A673 (cell line): ENCODE measurements around the gene SYCE1. TPM values are rescaled to one million over a fixed set of nuclear protein-coding genes. Genes with fewer than 3 reads are reported as not detected.
"Not testable (repeated sequence)": the region's sequence is repeated elsewhere in the genome, so short reads cannot be mapped to it uniquely, and the experiment has no call there.

Experiments
- BruUV-seq: library from RNA; stranded (reverse); fragments of 400-500 nt; replicated peaks from 2 replicates; lab custom pipeline; 2021; lab: Mats Ljungman, UMichigan
- CTCF ChIA-PET: fragments of 300-600 bp; sonication (Branson Sonifier 250); formaldehyde crosslinking; loops from one replicate; lab custom pipeline; 2022; ENCODE audit warnings: antibody characterized with exemption; lab: Charles Lee
- POLR2A ChIA-PET: fragments of 300-600 bp; sonication (Branson Sonifier 250); formaldehyde crosslinking; loops from one replicate; lab custom pipeline; 2022; ENCODE audit warnings: antibody characterized with exemption; ENCODE audit not compliant: low non-redundant PET; lab: Charles Lee
- DNase-seq: peaks from one replicate; pipeline ENCODE4 v3.0.0-alpha.2; 2015; ENCODE audit warnings: low spot score
- H3K27ac ChIP-seq: fragments of 200-600 bp; sonication (generic); 2 replicates; pipeline ENCODE4 v1.5.1; 2016; ENCODE audit warnings: mixed run types, low read depth, mild to moderate bottlenecking, mixed read lengths, antibody characterized with exemption, low read length; ENCODE audit not compliant: poor library complexity, severe bottlenecking
- H3K27me3 ChIP-seq: fragments of 200-600 bp; sonication (generic); replicated peaks from 2 replicates; pipeline ENCODE4 v1.6.1; 2017; ENCODE audit warnings: mixed run types, low read depth, mild to moderate bottlenecking, mixed read lengths, antibody characterized with exemption, low read length; ENCODE audit not compliant: insufficient read depth, poor library complexity
- H3K36me3 ChIP-seq: fragments of 200-600 bp; sonication (generic); 2 replicates; pipeline ENCODE4 v1.6.1; 2016; ENCODE audit warnings: mixed run types, mild to moderate bottlenecking, mixed read lengths, antibody characterized with exemption, low read length; ENCODE audit not compliant: insufficient read depth, poor library complexity, severe bottlenecking
- H3K4me1 ChIP-seq: fragments of 200-600 bp; sonication (generic); 2 replicates; pipeline ENCODE4 v1.6.1; 2017; ENCODE audit warnings: mixed run types, mild to moderate bottlenecking, mixed read lengths, antibody characterized with exemption, low read length; ENCODE audit not compliant: insufficient read depth, poor library complexity, severe bottlenecking
- H3K4me3 ChIP-seq: fragments of 200-600 bp; sonication (generic); 2 replicates; pipeline ENCODE4 v1.5.1; 2016; ENCODE audit warnings: low read depth, mixed run types, mild to moderate bottlenecking, mixed read lengths, low read length; ENCODE audit not compliant: poor library complexity, severe bottlenecking
- H3K9me3 ChIP-seq: fragments of 200-600 bp; sonication (generic); 2 replicates; pipeline ENCODE4 v1.6.1; 2016; ENCODE audit warnings: mixed run types, low read depth, mild to moderate bottlenecking, mixed read lengths, antibody characterized with exemption, low read length; ENCODE audit not compliant: poor library complexity, severe bottlenecking
- CTCF ChIP-seq: fragments of 300-800, 200-600 bp; sonication (generic); conservative IDR thresholded peaks from 2 replicates; pipeline ENCODE4 v1.5.1; 2017; ENCODE audit warnings: low read depth, mild to moderate bottlenecking, antibody characterized with exemption, low read length, moderate library complexity, mixed read lengths
- EZH2 ChIP-seq: fragments of 200-600 bp; sonication (generic); IDR thresholded peaks from 2 replicates; pipeline ENCODE4 v1.6.1; 2017; ENCODE audit warnings: borderline replicate concordance, low read depth, mild to moderate bottlenecking, mixed read lengths, antibody characterized with exemption, low read length; ENCODE audit not compliant: poor library complexity, severe bottlenecking
- intact Hi-C: fragments of 100-400 bp; cut with micrococcal nuclease; formaldehyde crosslinking; loops from one replicate; pipeline ENCODE4 v1.10.0; 2022; ENCODE audit not compliant: unreplicated experiment
- total RNA-seq: library from RNA; stranded (reverse); gene quantifications from 2 replicates; pipeline ENCODE4 v1.2.3, GENCODE V29; 2021

SYCE1 gene
- total RNA-seq, 1 experiment from 2014 or later, result not detected

DNA sequence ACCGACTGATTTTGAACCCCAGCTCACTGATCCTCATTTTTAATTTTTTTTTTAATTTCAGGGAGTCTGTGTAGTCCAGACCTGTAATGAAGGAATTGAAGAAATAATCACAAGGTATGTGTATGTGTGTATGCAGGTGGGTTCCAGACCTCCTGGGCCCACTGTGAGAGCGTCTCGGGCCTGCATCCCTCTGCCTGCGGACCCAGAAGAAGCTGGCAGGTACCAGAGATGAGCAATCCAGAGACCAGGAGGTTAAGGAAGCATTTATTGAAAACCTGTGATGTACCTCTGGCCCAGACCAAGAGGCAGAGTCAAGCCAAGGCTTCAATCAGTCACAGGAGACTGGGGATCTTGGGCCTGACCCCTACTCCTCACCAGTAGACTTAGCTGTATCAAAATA lies 10.8 kb downstream of the SYCE1 start:
- ChIA-PET POLR2A (no interaction called here), CTCF (no interaction called here)
- Histone ChIP-seq H3K27ac (no peak overlapping the region), H3K4me3 (no peak overlapping the region), H3K9me3 (no peaks in the 10 kb centered on the region), H3K36me3 (no peaks in the 10 kb centered on the region), H3K4me1 (no peaks in the 10 kb centered on the region), H3K27me3 (peaks cover 34% of the 10 kb centered on the region)
- no peak for DNase-seq
- intact Hi-C loops, result no loop called here
- TF ChIP-seq EZH2 (no peak), CTCF (no peak)
- no TSS peak for BruUV-seq

DNA sequence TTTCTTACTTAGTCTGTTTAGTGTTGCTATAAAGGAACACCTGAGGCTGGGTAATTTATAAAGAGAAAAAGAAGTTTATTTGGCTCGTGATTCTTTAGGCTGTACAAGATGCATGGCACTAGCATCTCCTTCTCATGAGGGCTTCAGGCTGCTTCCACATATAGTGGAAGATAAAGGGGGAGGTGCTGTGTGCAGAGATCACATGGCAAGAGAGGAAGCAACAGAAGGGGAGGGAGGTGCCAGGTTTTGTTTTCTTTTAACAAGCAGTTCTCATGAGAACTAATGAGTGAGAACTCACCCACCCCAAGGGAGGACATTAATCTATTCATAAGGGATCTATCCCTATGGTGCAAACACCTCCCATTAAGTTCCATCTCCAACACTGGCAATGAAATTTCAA lies 20.9 kb downstream of the SYCE1 start:
- no peak overlapping the region for H3K4me3 ChIP-seq
- no peaks in the 10 kb centered on the region for H3K4me1 ChIP-seq
- TF ChIP-seq CTCF (no peak), EZH2 (no peak)
- intact Hi-C loops, result no loop called here
- no peak for DNase-seq
- peaks cover 11% of the 10 kb centered on the region for H3K27me3 ChIP-seq
- H3K27ac ChIP-seq, result no peak overlapping the region
- CTCF ChIA-PET, result no interaction called here
- no peaks in the 10 kb centered on the region for H3K9me3 ChIP-seq
- no peaks in the 10 kb centered on the region for H3K36me3 ChIP-seq
- POLR2A ChIA-PET, result no interaction called here
- no TSS peak for BruUV-seq

DNA sequence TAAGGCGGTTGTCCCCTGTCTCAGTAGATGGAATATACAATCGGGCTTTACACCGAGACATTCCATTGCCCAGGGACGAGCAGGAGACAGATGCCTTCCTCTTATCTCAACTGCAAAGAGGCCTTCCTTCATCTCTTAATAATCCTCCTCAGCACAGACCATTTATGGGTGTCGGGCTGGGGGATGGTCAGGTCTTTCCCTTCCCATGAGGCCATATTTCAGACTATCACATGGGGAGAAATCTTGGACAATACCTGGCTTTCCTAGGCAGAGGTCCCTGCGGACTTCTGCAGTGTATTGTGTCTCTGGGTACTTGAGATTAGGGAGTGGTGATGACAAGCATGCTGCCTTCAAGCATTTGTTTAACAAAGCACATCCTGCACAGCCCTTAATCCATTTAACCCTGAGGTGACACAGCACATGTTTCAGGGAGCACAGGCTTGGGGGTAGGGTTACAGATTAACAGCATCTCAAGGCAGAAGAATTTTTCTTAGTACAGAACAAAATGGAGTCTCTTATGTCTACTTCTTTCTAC lies 23.9 kb downstream of the SYCE1 start:
- intact Hi-C loops, H3K4me3 ChIP-seq, POLR2A ChIA-PET, H3K4me1 ChIP-seq, H3K36me3 ChIP-seq, H3K9me3 ChIP-seq, BruUV-seq, H3K27ac ChIP-seq, CTCF ChIA-PET, DNase-seq: not testable (repeated sequence)
- peaks cover 11% of the 10 kb centered on the region for H3K27me3 ChIP-seq
